Upper lobe of left lung (tissue), 6 donors: ENCODE measurements around the gene FMNL2. TPM values are rescaled to one million over a fixed set of nuclear protein-coding genes. Genes with fewer than 3 reads are reported as not detected.
A peak's percentile ranks its signal among the peaks of the same experiment; 100 is the strongest.

Experiments used
- ATAC-seq, 2 donors: fragments of 200-7000 bp; cut with Tn5 transposase; one replicate each; pipeline ENCODE4 v1.9.1; 2022; ENCODE audit warnings: mild to moderate bottlenecking in 2 of 2, moderate library complexity in 2 of 2; ENCODE audit not compliant: low FRiP score in 2 of 2
- DNase-seq, 2 donors: peaks; one replicate each; pipeline ENCODE4 v3.0.0-alpha.2; 2019 to 2020
- H3K27ac ChIP-seq, 4 donors: fragments of 200-600 bp; sonication (generic); one replicate each; pipeline ENCODE4 v1.5.1; 2016 to 2019
- H3K27me3 ChIP-seq, 4 donors: fragments of 200-600 bp; sonication (generic); one replicate each; pipeline ENCODE4 v1.5.1; 2017 to 2019
- H3K36me3 ChIP-seq, 4 donors: fragments of 200-600 bp; sonication (generic); one replicate each; pipeline ENCODE4 v1.5.1; 2016 to 2019
- H3K4me1 ChIP-seq, 4 donors: fragments of 200-600 bp; sonication (generic); one replicate each; pipeline ENCODE4 v1.5.1; 2018 to 2019
- H3K4me3 ChIP-seq, 4 donors: fragments of 200-600 bp; sonication (generic); one replicate each; pipeline ENCODE4 v1.5.1; 2017 to 2019; ENCODE audit warnings: mild to moderate bottlenecking in 2 of 4, moderate library complexity in 1 of 4
- H3K9me3 ChIP-seq, 4 donors: fragments of 200-600 bp; sonication (generic); one replicate each; pipeline ENCODE4 v1.5.1; 2018 to 2019
- EP300 ChIP-seq, 4 donors: sonication (generic); formaldehyde crosslinking; IDR thresholded peaks; one replicate each; pipeline ENCODE4 v1.5.1; 2017; ENCODE audit warnings: antibody characterized with exemption in 4 of 4, control low read depth in 2 of 4
- POLR2A ChIP-seq, 4 donors: fragments of 450-650 bp; IDR thresholded peaks; one replicate each; pipeline ENCODE4 v1.5.1; 2016 to 2017; ENCODE audit warnings: antibody characterized with exemption in 4 of 4, mild to moderate bottlenecking in 2 of 4
- POLR2AphosphoS5 ChIP-seq, 2 donors: sonication (generic); formaldehyde crosslinking; IDR thresholded peaks; one replicate each; pipeline ENCODE4 v1.5.1; 2017; ENCODE audit warnings: antibody characterized with exemption in 2 of 2
- WGBS, 2 donors: methylation state at CpG; one replicate each; pipeline ENCODE4 v1.1.5; 2017 to 2018; 5-methylcytosine and 5-hydroxymethylcytosine counted together
- total RNA-seq, 6 donors: library from RNA; depleted of rRNA in 4 of 6; stranded (reverse); fragments of >200 nt in 4 of 6; gene quantifications; one replicate each; pipeline versions ENCODE4 v1.1.0 to v1.2.1, GENCODE V29; 2016 to 2021
- TF ChIP-seq, protein P1 (sequence below), 6 experiments: fragments of 450-650 bp in 4 of 6; fragments of 200-600 bp in 2 of 6; sonication (generic) in 2 of 6; IDR thresholded peaks; one replicate each; pipeline ENCODE4 v1.5.1; 2016 to 2019; ENCODE audit warnings: antibody characterized with exemption in 6 of 6
- donor health status: DM: no; HTN: no; CAD: no; lungs with moderate emphysema.
- donor health status: DM: no; HTN: yes; CAD: no; lungs with severe emphysema.

Gene FMNL2
- total RNA-seq, 6 donors from 2014 or later: 49.9 to 160 (median 66.9) TPM

DNA sequence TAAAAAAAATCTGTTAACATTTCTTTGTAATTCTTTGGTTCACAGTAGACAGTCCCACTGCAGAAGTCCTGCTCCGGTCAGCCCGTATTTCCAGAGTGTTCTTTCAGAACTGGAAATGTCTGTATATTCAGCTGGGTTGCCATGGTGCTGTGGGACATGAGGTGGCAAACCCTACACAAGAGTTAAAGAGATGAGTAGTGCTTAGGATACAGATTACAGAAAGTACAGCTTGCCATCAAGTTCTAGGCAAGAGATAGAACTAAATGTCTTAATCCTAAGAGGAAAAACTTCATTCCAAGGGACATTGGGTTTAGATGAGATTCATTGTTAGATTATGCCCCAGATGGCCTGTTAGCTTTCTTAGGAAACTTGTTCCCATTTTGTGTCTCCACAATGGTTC lies 60.1 kb downstream of the FMNL2 start:
- ATAC-seq: peak in 1 of 2 donors; percentile 40
- 71 to 81% methylated on average over 2 of the region's 2 CpGs for WGBS, 2 donors

DNA sequence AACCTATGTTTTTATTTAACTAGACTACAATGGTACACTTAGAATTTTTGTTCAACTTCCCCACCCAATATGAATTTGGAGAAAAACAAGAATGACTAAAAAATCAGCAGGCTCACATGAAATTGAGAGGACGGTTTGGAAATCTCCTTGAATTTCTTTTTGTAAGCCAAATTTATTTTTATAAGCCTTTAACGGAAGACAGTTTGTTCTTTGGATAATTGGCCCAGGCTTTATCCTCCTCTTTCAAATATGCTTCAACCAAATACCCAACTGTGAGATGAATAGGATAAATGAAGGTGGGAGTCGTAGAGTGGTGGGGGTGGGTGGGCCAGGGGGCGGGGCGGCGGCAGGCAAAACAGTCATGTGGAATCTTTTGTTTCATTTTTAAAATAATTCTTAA lies 60.6 kb downstream of the FMNL2 start:
- no peak for TF ChIP-seq EP300 (IDR thresholded peaks at IDR 0.05)
- TF ChIP-seq POLR2AphosphoS5 (IDR thresholded peaks at IDR 0.05): no peak
- TF ChIP-seq POLR2A (IDR thresholded peaks at IDR 0.05): no peak
- TF ChIP-seq, protein P1, sequence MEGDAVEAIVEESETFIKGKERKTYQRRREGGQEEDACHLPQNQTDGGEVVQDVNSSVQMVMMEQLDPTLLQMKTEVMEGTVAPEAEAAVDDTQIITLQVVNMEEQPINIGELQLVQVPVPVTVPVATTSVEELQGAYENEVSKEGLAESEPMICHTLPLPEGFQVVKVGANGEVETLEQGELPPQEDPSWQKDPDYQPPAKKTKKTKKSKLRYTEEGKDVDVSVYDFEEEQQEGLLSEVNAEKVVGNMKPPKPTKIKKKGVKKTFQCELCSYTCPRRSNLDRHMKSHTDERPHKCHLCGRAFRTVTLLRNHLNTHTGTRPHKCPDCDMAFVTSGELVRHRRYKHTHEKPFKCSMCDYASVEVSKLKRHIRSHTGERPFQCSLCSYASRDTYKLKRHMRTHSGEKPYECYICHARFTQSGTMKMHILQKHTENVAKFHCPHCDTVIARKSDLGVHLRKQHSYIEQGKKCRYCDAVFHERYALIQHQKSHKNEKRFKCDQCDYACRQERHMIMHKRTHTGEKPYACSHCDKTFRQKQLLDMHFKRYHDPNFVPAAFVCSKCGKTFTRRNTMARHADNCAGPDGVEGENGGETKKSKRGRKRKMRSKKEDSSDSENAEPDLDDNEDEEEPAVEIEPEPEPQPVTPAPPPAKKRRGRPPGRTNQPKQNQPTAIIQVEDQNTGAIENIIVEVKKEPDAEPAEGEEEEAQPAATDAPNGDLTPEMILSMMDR (IDR thresholded peaks at IDR 0.05): no peak
- Histone ChIP-seq H3K4me3 (peak overlapping the region in 2 of 4 donors; percentile 24 to 34), H3K4me1 (peaks cover 0 to 3% (median 1%) of the 10 kb centered on the region in 4 donors), H3K36me3 (no peaks in the 10 kb centered on the region), H3K27me3 (no peaks in the 10 kb centered on the region), H3K27ac (peak overlapping the region in 2 of 4 donors; percentile 5 to 24), H3K9me3 (no peaks in the 10 kb centered on the region)
- DNase-seq: peak in 1 of 2 donors; percentile 32
- WGBS, 2 donors: 77 to 82% methylated on average over 6 of the region's 6 CpGs
- ATAC-seq: peak in 1 of 2 donors; percentile 48

More for the DNA sequence above, 60.1 kb downstream of the FMNL2 start:
- no peak overlapping the region for H3K4me3 ChIP-seq
- H3K9me3 ChIP-seq: no peaks in the 10 kb centered on the region
- H3K27ac ChIP-seq: no peak overlapping the region
- TF ChIP-seq POLR2AphosphoS5 (IDR thresholded peaks at IDR 0.05): no peak
- TF ChIP-seq EP300 (IDR thresholded peaks at IDR 0.05): no peak
- TF ChIP-seq, protein P1 (IDR thresholded peaks at IDR 0.05): no peak
- no peak for TF ChIP-seq POLR2A (IDR thresholded peaks at IDR 0.05)
- H3K4me1 ChIP-seq: peaks cover 0 to 3% (median 1%) of the 10 kb centered on the region in 4 donors
- H3K36me3 ChIP-seq: no peaks in the 10 kb centered on the region
- DNase-seq: no peak
- no peaks in the 10 kb centered on the region for H3K27me3 ChIP-seq

DNA sequence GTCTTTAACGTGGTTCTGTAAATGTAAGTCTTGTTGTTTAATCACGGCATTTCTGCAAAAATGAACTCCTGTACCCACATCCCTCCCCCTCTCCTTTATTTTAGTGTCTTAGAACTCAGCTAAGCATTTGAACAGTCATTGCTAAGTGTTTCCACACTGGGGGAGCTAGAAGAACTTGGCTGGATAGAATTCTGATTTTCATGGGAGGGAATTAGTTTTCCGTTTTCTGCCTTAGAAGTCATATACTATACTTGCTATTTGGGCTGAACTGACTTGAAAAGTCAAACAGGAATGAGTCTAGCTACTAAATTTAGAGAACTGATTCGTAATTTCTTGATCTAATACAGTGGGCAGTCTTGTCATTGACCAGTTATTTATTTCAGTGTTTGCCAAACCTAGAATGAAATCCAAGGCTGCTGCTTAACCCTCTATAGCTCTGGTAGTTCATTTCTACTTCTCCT lies 61.1 kb downstream of the FMNL2 start:
- DNase-seq (no peak), ATAC-seq (peak in 1 of 2 donors; percentile 51)
- WGBS, 2 donors: 66 to 78% methylated on average over 4 of the region's 4 CpGs
- peaks cover 0 to 3% (median 1%) of the 10 kb centered on the region in 4 donors for H3K4me1 ChIP-seq
- no peaks in the 10 kb centered on the region for H3K36me3 ChIP-seq
- H3K27me3 ChIP-seq: no peaks in the 10 kb centered on the region
- H3K27ac ChIP-seq: peak overlapping the region in 1 of 4 donors; percentile 5
- peak overlapping the region in 2 of 4 donors; percentile 24 to 34 for H3K4me3 ChIP-seq
- TF ChIP-seq POLR2AphosphoS5 (IDR thresholded peaks at IDR 0.05): no peak
- H3K9me3 ChIP-seq: no peaks in the 10 kb centered on the region

DNA sequence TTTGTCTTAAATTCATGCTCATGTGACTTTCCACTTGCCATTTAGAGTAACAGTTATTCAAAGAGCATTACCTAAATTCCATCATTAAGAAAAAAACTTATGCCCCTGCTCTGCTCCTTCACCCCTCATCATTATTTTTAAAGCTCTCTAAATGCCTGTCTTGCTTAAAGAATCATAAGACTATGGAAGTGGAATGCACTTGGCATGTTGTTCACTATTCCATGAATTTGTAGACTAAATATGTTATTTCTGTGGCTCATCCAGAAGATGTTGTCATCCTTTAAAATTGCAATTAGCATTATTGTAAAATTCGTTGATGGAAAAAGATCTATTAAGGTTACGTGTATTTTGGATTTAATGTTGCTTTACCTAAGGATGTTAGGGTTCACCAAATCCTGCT lies 61.8 kb downstream of the FMNL2 start:
- Histone ChIP-seq H3K4me1 (peaks cover 0 to 3% (median 1%) of the 10 kb centered on the region in 4 donors), H3K27ac (no peak overlapping the region), H3K27me3 (no peaks in the 10 kb centered on the region), H3K36me3 (no peaks in the 10 kb centered on the region), H3K9me3 (no peaks in the 10 kb centered on the region), H3K4me3 (no peak overlapping the region)
- 48 to 73% methylated on average over 2 of the region's 2 CpGs for WGBS, 2 donors
- no peak for ATAC-seq
- no peak for TF ChIP-seq POLR2AphosphoS5 (IDR thresholded peaks at IDR 0.05)
- TF ChIP-seq, protein P1 (IDR thresholded peaks at IDR 0.05): no peak
- no peak for TF ChIP-seq EP300 (IDR thresholded peaks at IDR 0.05)
- TF ChIP-seq POLR2A (IDR thresholded peaks at IDR 0.05): no peak
- DNase-seq: no peak

DNA sequence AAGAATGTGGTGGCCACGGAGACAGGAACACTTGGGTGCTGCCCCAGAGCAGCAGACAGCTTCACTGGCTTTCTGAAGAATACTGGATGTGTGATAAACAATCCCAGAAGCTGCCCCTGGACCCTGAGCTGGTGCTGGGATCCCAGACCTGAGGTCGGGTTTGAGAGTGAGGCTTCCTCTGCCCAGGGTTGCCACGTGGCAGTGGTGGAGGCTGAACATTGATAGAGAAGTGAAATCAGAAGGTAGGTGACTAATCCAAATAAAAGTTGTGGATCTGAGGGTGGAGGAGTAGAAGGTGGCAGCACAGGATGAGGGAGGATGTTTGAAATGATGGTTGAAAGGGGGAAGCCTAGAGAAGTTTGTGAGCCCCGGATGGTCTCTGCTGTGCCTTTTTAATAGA lies 64.0 kb downstream of the FMNL2 start:
- no peak for TF ChIP-seq EP300 (IDR thresholded peaks at IDR 0.05)
- TF ChIP-seq POLR2A (IDR thresholded peaks at IDR 0.05): no peak
- TF ChIP-seq, protein P1 (IDR thresholded peaks at IDR 0.05): no peak
- TF ChIP-seq POLR2AphosphoS5 (IDR thresholded peaks at IDR 0.05): no peak
- WGBS, 2 donors: 79 to 80% methylated on average over 4 of the region's 4 CpGs
- H3K27ac ChIP-seq: no peak overlapping the region

More for the DNA sequence above, 64.0 kb downstream of the FMNL2 start:
- H3K4me1 ChIP-seq: peaks cover 18 to 23% (median 20%) of the 10 kb centered on the region in 4 donors
- H3K9me3 ChIP-seq: no peaks in the 10 kb centered on the region
- DNase-seq (no peak), ATAC-seq (no peak)
- H3K27me3 ChIP-seq: no peaks in the 10 kb centered on the region
- H3K4me3 ChIP-seq: no peak overlapping the region
- H3K36me3 ChIP-seq: no peaks in the 10 kb centered on the region
